HG02943 (cell line): Measurements from ENCODE around the gene NDUFAF2.
"Not testable (repeated sequence)": the region's sequence is repeated elsewhere in the genome, so short reads cannot be mapped to it uniquely, and the experiment has no call there.

Experiments used
- ATAC-seq: cut with Tn5 transposase; IDR thresholded peaks from one replicate; pipeline ENCODE4 v1.9.1; 2021; ENCODE audit warnings: mild to moderate bottlenecking, low read depth, moderate library complexity; ENCODE audit not compliant: unreplicated experiment

The NDUFAF2 gene

GRCh38 chr5:60989790-60990189 lies 44.8 kb downstream of the NDUFAF2 start:
- no peak for ATAC-seq

GRCh38 chr5:60992871-60993270 lies 47.9 kb downstream of the NDUFAF2 start:
- ATAC-seq = no peak

- no peak for ATAC-seq
These were observed 48.4 kb downstream of the NDUFAF2 start for GRCh38 chr5:60993425-60993824.

DNA sequence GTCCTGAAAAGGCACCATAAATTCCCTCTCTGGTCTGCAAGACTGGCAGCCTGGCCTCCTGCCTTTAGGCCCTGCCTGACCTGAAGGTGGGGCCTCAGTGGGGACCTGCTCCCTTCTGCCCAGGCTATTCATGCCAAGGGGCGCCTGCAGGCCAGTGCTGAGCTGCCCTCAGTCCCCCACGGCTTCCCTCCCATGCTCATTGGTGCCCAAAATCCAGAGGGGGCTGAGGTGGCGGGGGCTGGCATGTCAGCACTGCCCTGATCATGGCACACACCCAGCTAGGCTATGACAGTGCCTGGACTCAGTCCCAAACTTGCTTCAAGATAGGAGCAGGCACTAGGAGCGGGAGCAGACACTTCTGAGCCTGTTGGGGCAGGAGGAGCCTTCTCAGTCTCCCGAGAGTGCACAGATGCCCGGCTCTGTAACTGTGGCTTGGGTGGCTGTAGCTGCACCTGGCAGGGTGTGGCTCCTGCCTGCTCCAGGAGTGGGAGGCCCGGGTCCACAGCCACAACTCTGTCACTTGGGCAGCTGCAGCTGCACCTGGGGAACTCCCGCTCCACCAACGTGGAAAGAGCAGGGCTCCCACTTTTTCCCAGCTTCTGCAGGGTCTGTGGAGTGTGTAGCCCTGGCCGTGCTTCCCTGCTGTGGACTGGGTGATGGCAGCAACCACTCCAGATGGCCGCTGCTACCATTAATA lies 49.0 kb downstream of the NDUFAF2 start:
- ATAC-seq = no peak

GRCh38 chr5:60996368-60996767 lies 51.4 kb downstream of the NDUFAF2 start:
- ATAC-seq = no peak

DNA sequence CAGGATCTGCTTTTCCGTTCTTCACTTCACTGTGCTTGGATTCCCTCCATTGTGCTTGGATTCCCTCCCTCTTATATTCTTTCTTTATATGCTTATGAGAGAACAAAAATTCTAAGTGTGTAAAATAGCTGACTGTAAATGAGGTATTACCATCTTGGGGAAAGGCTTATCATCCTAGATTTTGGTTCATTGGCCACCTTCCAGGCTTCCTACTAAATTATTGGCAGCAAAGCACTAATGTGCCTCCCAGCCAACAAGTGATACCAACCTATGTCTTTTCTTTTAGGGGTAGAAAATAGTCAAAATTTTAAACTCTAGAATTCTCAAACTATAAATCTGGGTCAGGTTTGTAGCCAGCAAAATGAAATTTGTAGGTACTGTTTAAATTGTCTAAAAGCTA lies 52.7 kb downstream of the NDUFAF2 start:
- ATAC-seq = no peak

GRCh38 chr5:61000887-61001286 lies 55.9 kb downstream of the NDUFAF2 start:
- ATAC-seq = no peak

DNA sequence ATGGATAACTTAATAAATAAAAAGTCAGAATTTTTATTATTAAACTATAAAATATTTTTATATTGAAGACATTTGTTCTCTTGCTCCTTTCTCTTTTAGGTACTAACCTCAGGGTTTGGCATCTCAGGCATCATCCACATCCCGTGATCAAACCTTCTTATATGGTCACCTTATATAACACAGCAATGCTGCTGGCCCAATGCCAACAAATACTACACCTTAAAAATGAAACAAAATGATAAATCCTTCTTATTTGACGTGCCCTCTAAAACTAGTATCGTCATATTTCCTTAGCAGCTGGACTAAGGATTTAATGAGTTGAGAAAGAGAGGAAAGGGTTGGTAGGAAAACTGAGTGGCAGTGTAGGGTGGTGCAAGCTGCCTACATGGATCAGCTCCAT lies 56.6 kb downstream of the NDUFAF2 start:
- no peak for ATAC-seq

GRCh38 chr5:61002611-61003355 lies 57.8 kb downstream of the NDUFAF2 start:
- ATAC-seq = no peak

GRCh38 chr5:61004448-61004847 lies 59.4 kb downstream of the NDUFAF2 start:
- ATAC-seq = no peak

DNA sequence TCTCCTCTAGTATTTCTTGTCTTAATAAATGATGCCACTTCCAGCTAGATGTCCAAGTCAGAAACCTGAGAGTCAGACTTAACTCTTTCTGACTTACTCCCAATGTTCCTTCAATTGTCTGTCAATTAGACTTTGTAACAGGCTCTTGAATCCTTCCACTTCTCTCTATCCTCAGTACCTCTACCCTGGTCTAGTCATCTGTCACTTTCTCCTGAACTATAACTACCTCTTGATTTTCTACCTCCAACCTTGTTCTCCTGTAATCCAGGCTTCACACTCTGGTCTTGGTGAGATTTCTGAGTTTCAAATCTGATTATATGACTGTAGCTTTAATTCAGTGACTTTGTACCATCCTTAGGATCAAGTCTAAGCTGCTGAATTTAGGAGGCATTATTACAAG lies 64.9 kb downstream of the NDUFAF2 start:
- ATAC-seq = no peak

- no peak for ATAC-seq
These were observed 65.8 kb downstream of the NDUFAF2 start for GRCh38 chr5:61010467-61011454.

DNA sequence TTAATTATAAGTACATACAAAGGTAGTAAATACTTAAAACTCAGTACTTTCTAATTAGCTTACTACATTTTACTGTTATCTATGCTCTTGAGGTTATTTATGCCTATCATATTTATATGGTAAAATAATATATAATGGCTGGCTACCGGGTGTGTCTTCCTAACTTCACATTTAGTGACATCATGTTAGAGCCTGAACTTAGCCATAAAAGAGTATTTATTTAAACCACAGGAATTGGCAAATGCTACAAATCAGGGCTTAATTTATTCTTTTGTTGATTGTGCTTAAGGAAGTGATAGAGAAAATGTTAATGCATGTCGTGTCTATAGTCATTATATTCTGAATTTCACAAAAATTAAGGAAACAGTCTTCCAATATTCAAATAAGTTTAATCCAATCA lies 73.1 kb downstream of the NDUFAF2 start:
- ATAC-seq = no peak

DNA sequence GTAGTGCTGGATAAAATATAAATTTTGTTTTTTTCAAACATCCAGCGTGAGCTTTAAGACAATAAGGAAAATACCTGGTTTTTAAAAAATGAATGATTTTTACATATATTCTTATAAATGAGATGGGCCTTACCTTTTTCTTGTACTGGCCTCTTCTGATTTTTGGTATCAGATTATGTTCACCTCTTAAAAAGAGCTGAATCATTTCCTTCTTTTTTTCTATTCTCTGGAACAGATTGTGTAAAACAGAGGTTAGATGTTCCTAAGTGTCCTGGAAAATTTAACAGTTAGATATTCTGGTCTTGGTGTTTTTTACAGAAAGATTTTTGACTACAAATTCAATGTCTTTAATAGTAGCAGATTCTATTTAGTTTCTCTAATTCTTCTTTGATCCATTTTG lies 74.6 kb downstream of the NDUFAF2 start:
- no peak for ATAC-seq

DNA sequence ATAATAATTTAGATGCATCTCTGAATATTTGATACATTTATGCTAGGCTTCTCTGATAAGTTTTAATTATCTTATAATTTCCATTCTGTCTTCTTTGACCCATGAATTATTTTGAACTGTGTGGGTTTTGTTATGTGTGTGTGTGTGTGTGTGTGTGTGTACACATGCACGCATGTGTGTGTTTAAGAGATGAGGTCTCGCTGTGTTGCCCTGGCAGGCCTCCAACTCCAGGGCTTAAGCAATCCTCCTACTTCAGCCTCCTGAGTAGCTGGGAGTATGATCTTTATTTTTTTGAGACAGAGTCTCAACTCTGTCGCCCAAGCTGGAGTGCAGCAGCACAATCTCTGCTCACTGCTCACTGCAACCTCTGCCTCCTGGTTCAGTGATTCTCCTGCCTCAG lies 75.4 kb downstream of the NDUFAF2 start:
- no peak for ATAC-seq

DNA sequence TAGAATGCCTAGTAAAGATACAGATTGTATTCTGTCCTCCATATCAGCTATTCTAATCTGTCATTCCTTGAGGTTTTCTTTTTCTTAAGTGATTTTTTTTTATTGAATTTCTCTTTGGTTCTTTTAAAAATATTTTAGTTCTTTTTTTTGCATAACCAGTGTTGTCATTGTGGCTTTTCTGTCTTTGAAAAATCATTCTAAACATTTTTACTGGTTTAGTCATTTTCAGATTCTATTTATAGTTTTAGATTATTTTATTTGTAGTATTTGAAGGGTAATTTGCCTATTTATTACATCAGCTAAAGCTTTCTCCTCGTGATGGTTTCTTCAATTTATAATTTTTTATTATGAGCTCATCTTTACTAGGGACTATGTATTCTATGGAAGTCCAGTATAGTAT lies 78.1 kb downstream of the NDUFAF2 start:
- no peak for ATAC-seq

- no peak for ATAC-seq
These were observed 81.0 kb downstream of the NDUFAF2 start for GRCh38 chr5:61026004-61026403.

GRCh38 chr5:61028382-61028781 lies 83.4 kb downstream of the NDUFAF2 start:
- ATAC-seq = no peak

DNA sequence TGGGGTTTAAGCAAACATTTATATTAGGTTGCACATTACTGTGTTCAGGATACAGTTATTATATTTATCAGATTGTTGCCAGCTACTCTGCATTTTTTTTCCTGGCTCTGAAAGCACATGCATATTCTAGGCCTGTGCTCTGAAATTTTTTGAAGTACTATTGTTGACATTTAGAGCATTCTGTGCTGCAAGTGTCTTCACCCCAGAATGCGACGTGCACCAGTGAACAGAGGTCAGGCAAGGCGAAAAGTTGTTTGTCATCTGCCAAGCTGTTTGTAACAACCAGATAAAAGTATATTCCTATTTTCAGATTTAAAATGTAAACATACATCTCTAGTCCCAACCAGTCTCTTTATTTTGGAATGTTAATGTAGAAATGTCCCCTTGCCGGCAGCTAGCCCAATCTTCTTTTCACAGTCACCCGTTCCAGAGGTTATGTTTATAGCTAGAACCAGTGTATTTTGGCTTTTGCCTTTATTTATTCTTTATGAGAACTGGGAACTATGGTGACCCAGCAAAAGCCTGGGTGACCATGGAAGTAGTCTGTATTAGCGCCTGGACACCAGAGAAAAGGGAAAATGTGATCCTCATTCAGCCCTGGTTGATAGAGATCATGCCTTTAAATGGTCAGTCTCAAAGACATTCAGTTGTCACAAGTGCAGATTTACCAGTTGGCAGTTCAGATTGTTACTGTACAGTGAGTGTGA lies 84.6 kb downstream of the NDUFAF2 start:
- ATAC-seq = no peak

GRCh38 chr5:61030163-61030482 lies 85.1 kb downstream of the NDUFAF2 start:
- no peak for ATAC-seq

DNA sequence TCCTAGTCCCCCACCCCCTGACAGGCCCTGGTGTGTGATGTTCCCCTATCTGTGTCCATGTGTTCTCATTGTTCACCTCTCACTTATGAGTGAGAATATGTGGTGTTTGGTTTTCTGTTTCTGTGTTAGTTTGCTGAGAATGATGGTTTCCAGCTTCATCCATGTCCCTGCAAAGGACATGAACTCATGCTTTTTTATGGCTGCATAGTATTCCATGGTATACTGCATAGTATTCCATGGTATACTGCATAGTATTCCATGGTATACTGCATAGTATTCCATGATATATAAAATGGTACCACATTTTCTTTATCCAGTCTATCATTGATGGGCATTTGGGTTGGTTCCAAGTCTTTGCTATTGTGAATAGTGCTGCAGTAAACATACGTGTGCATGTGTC lies 86.3 kb downstream of the NDUFAF2 start:
- not testable (repeated sequence) for ATAC-seq
